OCI-LY1 (cell line): ENCODE results near the gene EFEMP2.

Experiments
- H2AFZ ChIP-seq: fragments of 200-600 bp; sonication (generic), shearing (Covaris generic); 2 replicates; pipeline ENCODE4 v1.6.0; 2014; ENCODE audit warnings: antibody characterized with exemption, mild to moderate bottlenecking, low read length
- H3F3A ChIP-seq: fragments of 200-600 bp; sonication (generic), shearing (Covaris generic); 2 replicates; pipeline ENCODE4 v1.6.0; 2014; ENCODE audit warnings: mild to moderate bottlenecking, antibody characterized with exemption, low read length, moderate library complexity; ENCODE audit not compliant: insufficient read depth
- H3K27ac ChIP-seq: fragments of 200-600 bp; sonication (generic); 2 replicates; pipeline ENCODE4 v1.5.1; 2014; ENCODE audit warnings: low read length, mixed run types, mild to moderate bottlenecking, low read depth; ENCODE audit not compliant: poor library complexity, severe bottlenecking
- H3K27me3 ChIP-seq: fragments of 200-600 bp; sonication (generic); 2 replicates; pipeline ENCODE4 v1.6.0; 2014; ENCODE audit warnings: antibody characterized with exemption, mild to moderate bottlenecking, low read length, moderate library complexity; ENCODE audit not compliant: insufficient read depth
- H3K36me3 ChIP-seq: fragments of 200-600 bp; sonication (generic); 2 replicates; pipeline ENCODE4 v1.6.1; 2014; ENCODE audit warnings: mild to moderate bottlenecking, antibody characterized with exemption, low read length, moderate library complexity, mixed read lengths; ENCODE audit not compliant: insufficient read depth
- H3K4me1 ChIP-seq: fragments of 200-600 bp; sonication (generic); 2 replicates; pipeline ENCODE4 v1.5.1; 2014; ENCODE audit warnings: mild to moderate bottlenecking, low read length, moderate library complexity; ENCODE audit not compliant: insufficient read depth, severe bottlenecking
- H3K4me2 ChIP-seq: fragments of 200-600 bp; sonication (generic), shearing (Covaris generic); 2 replicates; pipeline ENCODE4 v1.6.1; 2014; ENCODE audit warnings: low read length
- H3K4me3 ChIP-seq: fragments of 200-600 bp; sonication (generic); 2 replicates; pipeline ENCODE4 v1.5.1; 2014; ENCODE audit warnings: low read length, low read depth, mild to moderate bottlenecking, mixed read lengths; ENCODE audit not compliant: poor library complexity, severe bottlenecking
- H3K79me2 ChIP-seq: fragments of 200-600 bp; shearing (Covaris generic); 2 replicates; pipeline ENCODE4 v1.6.1; 2016; ENCODE audit warnings: mixed run types, low read length, mixed read lengths; ENCODE audit not compliant: insufficient read depth
- H3K9ac ChIP-seq: fragments of 200-600 bp; sonication (generic), shearing (Covaris generic); 2 replicates; pipeline ENCODE4 v1.6.1; 2014; ENCODE audit warnings: mild to moderate bottlenecking, low read length, mixed read lengths
- H3K9me2 ChIP-seq: fragments of 200-600 bp; sonication (generic), shearing (Covaris generic); 2 replicates; pipeline ENCODE4 v1.6.1; 2014; ENCODE audit warnings: low read depth, mild to moderate bottlenecking, low read length, mixed read lengths
- H3K9me3 ChIP-seq: fragments of 200-600 bp; shearing (Covaris generic); 2 replicates; pipeline ENCODE4 v1.6.1; 2014; ENCODE audit warnings: low read length, mixed read lengths
- H4K20me1 ChIP-seq: fragments of 200-600 bp; sonication (generic), shearing (Covaris generic); 2 replicates; pipeline ENCODE4 v1.6.0; 2016; ENCODE audit warnings: mild to moderate bottlenecking, low read length; ENCODE audit not compliant: insufficient read depth
- EZH2 ChIP-seq: fragments of 200-600 bp; sonication (generic), shearing (Covaris generic); IDR thresholded peaks from 2 replicates; pipeline ENCODE4 v1.8.0; 2017; ENCODE audit warnings: borderline replicate concordance, mixed run types, mild to moderate bottlenecking, antibody characterized with exemption, low read length, moderate library complexity, mixed read lengths
- TF ChIP-seq, protein P1 (sequence below): fragments of 200-600 bp; sonication (generic), shearing (Covaris generic); IDR thresholded peaks from 2 replicates; pipeline ENCODE4 v1.5.1; 2017; ENCODE audit warnings: mild to moderate bottlenecking, antibody characterized with exemption, low read length, moderate library complexity, mixed read lengths

EFEMP2 gene

DNA sequence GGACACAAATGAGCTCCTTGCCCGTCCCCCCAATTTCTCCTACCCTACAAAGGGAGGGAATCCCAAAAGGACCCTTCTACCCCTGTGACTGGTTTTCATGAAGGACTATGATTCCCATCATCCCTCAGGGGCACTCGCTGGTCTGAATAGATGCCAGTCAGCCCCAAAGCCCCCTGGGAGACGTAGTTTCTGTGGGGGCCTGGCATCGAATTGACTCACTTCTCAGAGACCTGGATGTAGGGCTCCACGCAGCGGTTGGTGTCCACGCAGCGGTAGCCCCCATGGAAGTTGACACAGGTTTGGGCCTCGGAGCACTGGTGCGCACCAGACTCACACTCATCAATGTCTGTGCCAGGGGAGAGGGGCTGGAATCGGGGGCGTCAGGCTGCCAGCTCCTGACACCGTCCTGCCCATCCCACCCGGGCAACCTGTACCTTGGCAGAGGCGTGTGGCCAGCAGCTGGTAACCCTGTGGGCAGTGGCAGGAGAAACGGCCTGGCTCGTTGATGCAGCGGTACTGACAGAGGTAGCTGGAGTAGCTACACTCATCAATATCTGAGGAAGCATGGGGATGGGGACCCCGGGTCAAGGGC is 4.4 kb downstream of the EFEMP2 start:
- H3K4me2 ChIP-seq: no peak overlapping the region
- H3K27me3 ChIP-seq: peaks cover 3% of the 10 kb centered on the region; the same call in 1 of the 2 replicates
- no peak overlapping the region for H3K27ac ChIP-seq
- peaks cover 5% of the 10 kb centered on the region for H3K4me1 ChIP-seq
- no peak overlapping the region for H2AFZ ChIP-seq
- no peak overlapping the region for H3K4me3 ChIP-seq
- H4K20me1 ChIP-seq: no peaks in the 10 kb centered on the region
- H3K9me3 ChIP-seq: no peaks in the 10 kb centered on the region
- H3K36me3 ChIP-seq: peaks cover 43% of the 10 kb centered on the region
- no peaks in the 10 kb centered on the region for H3K9me2 ChIP-seq
- no peaks in the 10 kb centered on the region for H3K79me2 ChIP-seq
- no peaks in the 10 kb centered on the region for H3F3A ChIP-seq
- TF ChIP-seq, protein P1, sequence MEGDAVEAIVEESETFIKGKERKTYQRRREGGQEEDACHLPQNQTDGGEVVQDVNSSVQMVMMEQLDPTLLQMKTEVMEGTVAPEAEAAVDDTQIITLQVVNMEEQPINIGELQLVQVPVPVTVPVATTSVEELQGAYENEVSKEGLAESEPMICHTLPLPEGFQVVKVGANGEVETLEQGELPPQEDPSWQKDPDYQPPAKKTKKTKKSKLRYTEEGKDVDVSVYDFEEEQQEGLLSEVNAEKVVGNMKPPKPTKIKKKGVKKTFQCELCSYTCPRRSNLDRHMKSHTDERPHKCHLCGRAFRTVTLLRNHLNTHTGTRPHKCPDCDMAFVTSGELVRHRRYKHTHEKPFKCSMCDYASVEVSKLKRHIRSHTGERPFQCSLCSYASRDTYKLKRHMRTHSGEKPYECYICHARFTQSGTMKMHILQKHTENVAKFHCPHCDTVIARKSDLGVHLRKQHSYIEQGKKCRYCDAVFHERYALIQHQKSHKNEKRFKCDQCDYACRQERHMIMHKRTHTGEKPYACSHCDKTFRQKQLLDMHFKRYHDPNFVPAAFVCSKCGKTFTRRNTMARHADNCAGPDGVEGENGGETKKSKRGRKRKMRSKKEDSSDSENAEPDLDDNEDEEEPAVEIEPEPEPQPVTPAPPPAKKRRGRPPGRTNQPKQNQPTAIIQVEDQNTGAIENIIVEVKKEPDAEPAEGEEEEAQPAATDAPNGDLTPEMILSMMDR: no peak
- TF ChIP-seq EZH2: no peak
- no peak overlapping the region for H3K9ac ChIP-seq

DNA sequence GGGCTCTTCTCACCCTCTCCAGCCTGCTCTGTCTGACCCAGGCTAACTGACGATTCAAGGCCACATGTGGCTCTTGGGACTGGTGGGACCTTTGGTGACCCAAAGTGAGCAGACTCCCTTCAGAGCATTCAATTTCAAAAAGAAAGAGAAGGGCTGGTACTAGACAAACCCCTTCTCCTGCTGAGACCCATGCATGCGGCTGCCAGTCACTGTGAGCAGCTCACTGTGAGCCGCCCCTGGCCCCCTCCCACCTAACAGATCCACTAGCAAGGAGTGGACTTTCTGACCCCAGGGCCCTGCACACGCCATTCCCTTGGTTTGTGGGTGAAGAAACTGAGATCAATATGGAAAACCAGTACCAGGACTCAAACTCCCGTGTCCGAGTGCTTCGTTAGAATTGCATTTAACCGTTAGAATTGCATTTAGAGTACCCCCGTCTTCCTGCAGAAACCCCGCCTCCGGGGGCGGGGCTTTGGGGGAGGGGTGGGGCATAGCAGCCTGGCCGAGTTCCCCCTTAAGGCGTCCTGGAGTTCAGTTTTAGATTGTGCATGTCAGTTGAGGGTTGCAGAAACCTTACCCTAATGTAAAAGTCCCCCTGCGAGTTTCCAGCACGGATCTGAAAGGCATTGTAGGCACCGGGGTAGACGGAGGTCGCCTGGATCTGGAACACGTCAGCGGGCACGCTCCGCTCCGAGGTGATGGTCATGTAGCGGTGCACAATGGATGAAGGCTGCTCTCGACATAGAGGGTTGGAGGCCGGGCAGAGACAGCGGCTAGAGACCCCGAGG is 5.1 kb downstream of the EFEMP2 start:
- no peak overlapping the region for H3K4me2 ChIP-seq

DNA sequence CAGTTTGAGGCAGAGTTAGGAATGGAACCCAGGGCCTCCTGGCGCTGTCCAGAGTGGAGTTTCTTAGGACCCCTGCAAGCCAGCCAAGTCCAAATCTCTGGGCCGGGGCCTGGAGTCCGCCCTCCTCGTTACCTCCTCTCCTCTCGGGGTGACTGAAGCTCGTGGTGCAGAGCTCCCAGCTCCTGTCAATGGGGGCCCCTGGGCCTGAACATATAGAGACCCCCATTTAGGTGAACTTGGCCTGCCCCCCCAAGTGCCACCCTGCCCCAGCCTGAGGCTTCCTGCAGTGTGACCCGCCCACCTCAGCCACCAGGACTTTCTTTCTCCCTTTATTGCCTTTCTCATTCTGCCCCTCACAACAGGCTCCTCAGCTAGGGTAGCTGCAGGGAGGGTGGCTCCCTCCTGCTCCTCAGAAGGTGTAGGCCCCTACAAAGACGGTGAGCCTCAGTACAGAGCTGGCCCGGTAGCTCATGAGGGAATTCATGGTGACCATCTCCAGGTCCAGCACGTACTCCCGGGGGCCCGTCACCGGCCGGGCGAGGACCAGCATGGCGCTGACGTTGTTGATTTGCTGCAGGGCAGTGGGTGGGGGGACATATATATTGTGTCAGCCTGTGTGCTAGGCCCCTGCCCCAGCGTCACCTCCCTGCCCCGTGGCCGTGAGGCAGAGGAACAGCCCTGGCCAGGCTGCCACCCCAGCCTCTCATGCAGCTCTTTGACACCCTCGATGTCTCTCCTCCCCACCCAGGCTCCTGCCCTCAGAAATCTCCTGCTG is 5.9 kb downstream of the EFEMP2 start:
- H3K27ac ChIP-seq: no peak overlapping the region
- peaks cover 58% of the 10 kb centered on the region for H3K36me3 ChIP-seq
- no peaks in the 10 kb centered on the region for H3F3A ChIP-seq
- no peak overlapping the region for H2AFZ ChIP-seq
- peaks cover 4% of the 10 kb centered on the region for H3K4me1 ChIP-seq
- no peak overlapping the region for H3K9ac ChIP-seq
- H3K27me3 ChIP-seq: peaks cover 3% of the 10 kb centered on the region; the same call in 1 of the 2 replicates
- no peaks in the 10 kb centered on the region for H3K9me2 ChIP-seq
- H3K9me3 ChIP-seq: no peaks in the 10 kb centered on the region
- H3K79me2 ChIP-seq: no peaks in the 10 kb centered on the region
- H3K4me3 ChIP-seq: no peak overlapping the region
- H3K4me2 ChIP-seq: no peak overlapping the region
- no peaks in the 10 kb centered on the region for H4K20me1 ChIP-seq
- TF ChIP-seq EZH2: no peak
- TF ChIP-seq, protein P1: no peak

More for the DNA sequence above, 5.1 kb downstream of the EFEMP2 start:
- Histone ChIP-seq H3F3A (no peaks in the 10 kb centered on the region), H3K27me3 (peaks cover 3% of the 10 kb centered on the region; the same call in 1 of the 2 replicates), H2AFZ (no peak overlapping the region), H3K4me1 (no peaks in the 10 kb centered on the region), H3K4me3 (no peak overlapping the region), H3K36me3 (peaks cover 50% of the 10 kb centered on the region), H3K9me3 (no peaks in the 10 kb centered on the region), H3K27ac (no peak overlapping the region), H4K20me1 (no peaks in the 10 kb centered on the region), H3K79me2 (no peaks in the 10 kb centered on the region), H3K9ac (no peak overlapping the region), H3K9me2 (no peaks in the 10 kb centered on the region)
- TF ChIP-seq EZH2: no peak
- TF ChIP-seq, protein P1: no peak
